ENCODE data around the gene PRRT4. TPM values are rescaled to one million over a fixed set of nuclear protein-coding genes. Genes with fewer than 3 reads are reported as not detected.

Gene PRRT4
- total RNA-seq, 2 donors from 2014 or later = 2.2 to 3.7 TPM

DNA sequence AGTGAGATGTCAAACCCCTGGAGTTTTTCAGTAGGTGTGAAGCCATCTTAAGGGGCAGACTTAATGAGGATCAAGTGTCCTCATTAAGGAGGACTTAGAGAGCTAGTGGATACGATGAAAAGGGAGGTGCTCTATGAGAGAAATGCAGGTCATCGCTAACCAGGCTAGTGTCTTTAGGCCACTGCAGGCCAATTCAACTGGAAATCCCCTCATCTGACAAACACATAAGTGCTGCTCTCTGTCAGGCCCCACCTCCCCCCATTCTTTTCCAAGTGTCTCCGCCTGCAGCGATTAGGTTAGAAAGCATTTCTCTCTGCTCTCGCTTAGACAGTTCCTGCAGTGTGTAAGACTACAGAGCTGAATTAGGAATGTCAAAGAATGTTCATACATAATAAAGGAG is 51.5 kb downstream of the PRRT4 start:
- Histone ChIP-seq H3K4me1 (ENCODE audit: control insufficient read depth in 1 of 2, low read depth in 2 of 2) (no peaks in the 10 kb centered on the region), H3K27ac (no peak overlapping the region), H3K36me3 (peaks cover 54% of the 10 kb centered on the region), H3K4me3 (no peak overlapping the region), H3K9me3 (no peaks in the 10 kb centered on the region), H3K27me3 (replicated peaks; ENCODE audit: insufficient read depth) (no peaks in the 10 kb centered on the region)
- DNase-seq (ENCODE audit: low spot score) (no peak), ATAC-seq (ENCODE audit: insufficient number of reproducible peaks, low FRiP score, low read depth) (no peak)
- TF ChIP-seq, protein P1, sequence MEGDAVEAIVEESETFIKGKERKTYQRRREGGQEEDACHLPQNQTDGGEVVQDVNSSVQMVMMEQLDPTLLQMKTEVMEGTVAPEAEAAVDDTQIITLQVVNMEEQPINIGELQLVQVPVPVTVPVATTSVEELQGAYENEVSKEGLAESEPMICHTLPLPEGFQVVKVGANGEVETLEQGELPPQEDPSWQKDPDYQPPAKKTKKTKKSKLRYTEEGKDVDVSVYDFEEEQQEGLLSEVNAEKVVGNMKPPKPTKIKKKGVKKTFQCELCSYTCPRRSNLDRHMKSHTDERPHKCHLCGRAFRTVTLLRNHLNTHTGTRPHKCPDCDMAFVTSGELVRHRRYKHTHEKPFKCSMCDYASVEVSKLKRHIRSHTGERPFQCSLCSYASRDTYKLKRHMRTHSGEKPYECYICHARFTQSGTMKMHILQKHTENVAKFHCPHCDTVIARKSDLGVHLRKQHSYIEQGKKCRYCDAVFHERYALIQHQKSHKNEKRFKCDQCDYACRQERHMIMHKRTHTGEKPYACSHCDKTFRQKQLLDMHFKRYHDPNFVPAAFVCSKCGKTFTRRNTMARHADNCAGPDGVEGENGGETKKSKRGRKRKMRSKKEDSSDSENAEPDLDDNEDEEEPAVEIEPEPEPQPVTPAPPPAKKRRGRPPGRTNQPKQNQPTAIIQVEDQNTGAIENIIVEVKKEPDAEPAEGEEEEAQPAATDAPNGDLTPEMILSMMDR (IDR thresholded peaks at IDR 0.05) = no peak

DNA sequence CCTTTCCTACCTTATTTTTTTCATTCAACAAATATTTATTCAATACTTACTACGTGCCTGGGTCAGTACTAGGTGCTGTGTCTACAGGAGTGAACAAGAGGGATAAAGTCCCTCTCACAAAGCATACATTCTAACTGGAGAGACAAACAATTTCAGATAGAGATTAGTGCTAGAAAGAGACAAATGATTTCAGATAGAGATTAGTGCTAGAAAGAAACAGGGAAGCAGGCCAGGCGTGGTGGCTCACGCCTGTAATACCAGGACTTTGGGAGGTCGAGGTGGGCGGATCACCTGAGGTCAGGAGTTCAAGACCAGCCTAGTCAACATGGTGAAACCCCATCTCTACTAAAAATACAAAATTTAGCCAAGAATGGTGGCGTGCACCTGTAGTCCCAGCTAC is 52.4 kb downstream of the PRRT4 start:
- Histone ChIP-seq H3K36me3 (peaks cover 51% of the 10 kb centered on the region), H3K27ac (no peak overlapping the region), H3K27me3 (replicated peaks; ENCODE audit: insufficient read depth) (no peaks in the 10 kb centered on the region), H3K4me3 (no peak overlapping the region), H3K4me1 (ENCODE audit: control insufficient read depth in 1 of 2, low read depth in 2 of 2) (no peaks in the 10 kb centered on the region), H3K9me3 (no peaks in the 10 kb centered on the region)
- no peak for DNase-seq (ENCODE audit: low spot score)
- TF ChIP-seq, protein P1 (IDR thresholded peaks at IDR 0.05) = no peak
- ATAC-seq (ENCODE audit: insufficient number of reproducible peaks, low FRiP score, low read depth) = no peak

DNA sequence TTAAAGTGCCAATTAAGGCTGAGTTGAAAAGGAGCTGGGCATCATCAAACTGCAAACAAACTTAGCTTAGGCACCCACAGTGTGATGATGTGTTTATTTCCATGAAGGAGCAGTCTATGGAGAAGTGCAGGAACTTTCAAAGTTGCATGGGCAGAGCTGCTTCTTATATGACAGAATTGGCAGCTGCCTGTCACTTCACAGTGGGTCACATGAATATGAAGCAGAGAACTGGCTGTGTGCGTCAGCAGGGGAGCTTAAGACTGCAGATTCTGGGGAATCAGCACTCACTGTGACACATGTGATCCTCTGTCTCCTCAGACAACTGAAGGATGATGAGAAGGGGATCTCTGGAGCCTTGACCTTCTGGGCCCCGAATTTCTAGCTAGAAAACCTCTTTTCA is 54.4 kb downstream of the PRRT4 start:
- no peak for DNase-seq (ENCODE audit: low spot score)
- Histone ChIP-seq H3K27ac (no peak overlapping the region), H3K36me3 (peaks cover 38% of the 10 kb centered on the region), H3K4me3 (no peak overlapping the region), H3K4me1 (ENCODE audit: control insufficient read depth in 1 of 2, low read depth in 2 of 2) (no peaks in the 10 kb centered on the region), H3K9me3 (no peaks in the 10 kb centered on the region), H3K27me3 (replicated peaks; ENCODE audit: insufficient read depth) (no peaks in the 10 kb centered on the region)
- TF ChIP-seq, protein P1 (IDR thresholded peaks at IDR 0.05) = no peak
- ATAC-seq (ENCODE audit: insufficient number of reproducible peaks, low FRiP score, low read depth) = no peak

DNA sequence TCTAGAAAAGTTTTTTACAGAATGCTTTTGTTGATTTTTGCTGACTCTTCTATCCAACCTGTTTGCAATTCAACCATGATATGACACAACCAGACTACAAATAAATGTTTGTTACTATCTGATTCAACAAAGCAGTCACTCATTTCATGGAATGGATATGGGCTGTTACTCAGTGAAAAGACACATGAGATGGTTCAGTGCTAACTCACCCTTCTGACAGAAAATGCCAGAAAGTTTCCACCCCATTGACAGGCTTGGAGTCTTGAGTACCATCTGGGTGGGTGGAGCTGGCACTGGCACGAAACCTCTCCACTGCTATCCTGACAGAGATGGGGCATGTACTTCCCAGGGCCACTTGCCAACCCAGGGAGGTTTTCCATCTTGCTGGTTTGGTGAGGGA is 57.3 kb downstream of the PRRT4 start:
- Histone ChIP-seq H3K27ac (no peak overlapping the region), H3K4me1 (ENCODE audit: control insufficient read depth in 1 of 2, low read depth in 2 of 2) (no peaks in the 10 kb centered on the region), H3K27me3 (replicated peaks; ENCODE audit: insufficient read depth) (no peaks in the 10 kb centered on the region), H3K4me3 (no peak overlapping the region), H3K36me3 (peaks cover 14% of the 10 kb centered on the region), H3K9me3 (no peaks in the 10 kb centered on the region)
- TF ChIP-seq, protein P1 (IDR thresholded peaks at IDR 0.05) = no peak
- DNase-seq (ENCODE audit: low spot score) (no peak), ATAC-seq (ENCODE audit: insufficient number of reproducible peaks, low FRiP score, low read depth) (no peak)

DNA sequence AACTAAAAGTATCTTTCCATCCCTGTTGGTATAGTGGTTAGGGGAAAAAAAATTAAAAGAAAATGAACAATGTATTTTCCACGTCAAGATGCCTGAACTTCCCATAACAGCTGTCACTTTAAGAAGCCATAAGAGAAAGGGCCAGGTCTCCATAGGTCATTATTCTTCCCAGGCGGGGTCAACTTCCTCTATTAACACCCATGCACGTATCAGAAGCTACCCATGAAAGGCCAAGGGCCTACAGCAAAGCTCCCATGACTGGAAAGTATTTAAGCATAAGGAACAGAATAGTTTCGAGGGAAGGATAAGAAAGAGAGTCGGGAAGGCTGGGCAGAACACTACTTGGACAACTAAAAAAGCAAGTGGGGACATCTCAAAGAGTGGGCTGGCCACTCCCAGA is 57.8 kb downstream of the PRRT4 start:
- TF ChIP-seq, protein P1 (IDR thresholded peaks at IDR 0.05) = no peak
- Histone ChIP-seq H3K4me3 (no peak overlapping the region), H3K27ac (no peak overlapping the region), H3K27me3 (replicated peaks; ENCODE audit: insufficient read depth) (no peaks in the 10 kb centered on the region), H3K36me3 (peaks cover 11% of the 10 kb centered on the region), H3K9me3 (no peaks in the 10 kb centered on the region), H3K4me1 (ENCODE audit: control insufficient read depth in 1 of 2, low read depth in 2 of 2) (no peaks in the 10 kb centered on the region)
- DNase-seq (ENCODE audit: low spot score) (no peak), ATAC-seq (ENCODE audit: insufficient number of reproducible peaks, low FRiP score, low read depth) (no peak)

All from thoracic aorta (tissue), 2 donors.